ENCODE data around the gene MXRA5. TPM values are rescaled to one million over a fixed set of nuclear protein-coding genes. Genes with fewer than 3 reads are reported as not detected.
"Not testable (repeated sequence)": the region's sequence is repeated elsewhere in the genome, so short reads cannot be mapped to it uniquely, and the experiment has no call there.

MXRA5 gene
- total RNA-seq, 2 experiments from 2014 or later, result not detected

- Mint-ChIP-seq H3K27me3 (no peaks in the 10 kb centered on the region), H3K9me3 (no peaks in the 10 kb centered on the region), H3K27ac (no peak overlapping the region), H3K4me3 (no peak overlapping the region), H3K4me1 (no peaks in the 10 kb centered on the region), H3K36me3 (ENCODE audit: low read depth) (no peaks in the 10 kb centered on the region)
- DNase-seq, result no peak
- ChIA-PET CTCF (no interaction called here), POLR2A (no interaction called here)
Observed at GRCh38 chrX:3362956-3363355, 16.5 kb upstream of the MXRA5 start.

GRCh38 chrX:3360881-3361280 lies 14.4 kb upstream of the MXRA5 start:
- no peak for DNase-seq
- Mint-ChIP-seq H3K4me1 (no peaks in the 10 kb centered on the region), H3K4me3 (no peak overlapping the region), H3K9me3 (no peaks in the 10 kb centered on the region), H3K27me3 (no peaks in the 10 kb centered on the region), H3K27ac (no peak overlapping the region), H3K36me3 (ENCODE audit: low read depth) (no peaks in the 10 kb centered on the region)
- POLR2A ChIA-PET, result no interaction called here
- CTCF ChIA-PET, result no interaction called here

- DNase-seq; H3K27me3 Mint-ChIP-seq; CTCF ChIA-PET; POLR2A ChIA-PET; H3K9me3 Mint-ChIP-seq; H3K4me1 Mint-ChIP-seq; H3K4me3 Mint-ChIP-seq; H3K36me3 Mint-ChIP-seq (ENCODE audit: low read depth); H3K27ac Mint-ChIP-seq: not testable (repeated sequence)
Observed at GRCh38 chrX:3352741-3353140, 6.3 kb upstream of the MXRA5 start.

- Mint-ChIP-seq H3K9me3 (no peaks in the 10 kb centered on the region), H3K4me1 (no peaks in the 10 kb centered on the region), H3K27me3 (no peaks in the 10 kb centered on the region), H3K4me3 (no peak overlapping the region), H3K36me3 (ENCODE audit: low read depth) (no peaks in the 10 kb centered on the region), H3K27ac (no peak overlapping the region)
- CTCF ChIA-PET, result no interaction called here
- POLR2A ChIA-PET, result no interaction called here
- no peak for DNase-seq
Observed at GRCh38 chrX:3351276-3351675, 4.8 kb upstream of the MXRA5 start.

- Mint-ChIP-seq H3K4me3 (no peak overlapping the region), H3K9me3 (no peaks in the 10 kb centered on the region), H3K27me3 (peaks cover 10% of the 10 kb centered on the region), H3K36me3 (ENCODE audit: low read depth) (no peaks in the 10 kb centered on the region), H3K27ac (no peak overlapping the region), H3K4me1 (no peaks in the 10 kb centered on the region)
- DNase-seq, result no peak
- ChIA-PET POLR2A (no interaction called here), CTCF (no interaction called here)
Observed at GRCh38 chrX:3348191-3348590, 1.7 kb upstream of the MXRA5 start.

GRCh38 chrX:3345281-3346191 lies 916 bp downstream of the MXRA5 start:
- POLR2A ChIA-PET, result no interaction called here
- no peaks in the 10 kb centered on the region for H3K4me1 Mint-ChIP-seq
- CTCF ChIA-PET, result no interaction called here
- no peaks in the 10 kb centered on the region for H3K9me3 Mint-ChIP-seq
- H3K36me3 Mint-ChIP-seq (ENCODE audit: low read depth), result no peaks in the 10 kb centered on the region
- no peak overlapping the region for H3K27ac Mint-ChIP-seq
- peaks cover 10% of the 10 kb centered on the region for H3K27me3 Mint-ChIP-seq
- H3K4me3 Mint-ChIP-seq, result no peak overlapping the region
- no peak for DNase-seq

GRCh38 chrX:3343569-3343968 lies 2.9 kb downstream of the MXRA5 start:
- H3K36me3 Mint-ChIP-seq (ENCODE audit: low read depth); POLR2A ChIA-PET; H3K4me1 Mint-ChIP-seq: not testable (repeated sequence)

GRCh38 chrX:3340016-3340415 lies 6.4 kb downstream of the MXRA5 start:
- ChIA-PET POLR2A (no interaction called here), CTCF (no interaction called here)
- no peak overlapping the region for H3K27ac Mint-ChIP-seq
- no peak overlapping the region for H3K4me3 Mint-ChIP-seq
- H3K36me3 Mint-ChIP-seq (ENCODE audit: low read depth), result no peaks in the 10 kb centered on the region
- peaks cover 8% of the 10 kb centered on the region for H3K27me3 Mint-ChIP-seq
- H3K9me3 Mint-ChIP-seq, result no peaks in the 10 kb centered on the region
- H3K4me1 Mint-ChIP-seq, result no peaks in the 10 kb centered on the region
- no peak for DNase-seq

More at GRCh38 chrX:3343569-3343968, 2.9 kb downstream of the MXRA5 start:
- DNase-seq, H3K9me3 Mint-ChIP-seq, H3K27ac Mint-ChIP-seq, CTCF ChIA-PET, H3K4me3 Mint-ChIP-seq: not testable (repeated sequence)
- peaks cover 10% of the 10 kb centered on the region for H3K27me3 Mint-ChIP-seq

- Mint-ChIP-seq H3K36me3 (ENCODE audit: low read depth) (no peaks in the 10 kb centered on the region), H3K27ac (no peak overlapping the region), H3K9me3 (no peaks in the 10 kb centered on the region), H3K4me1 (no peaks in the 10 kb centered on the region), H3K4me3 (no peak overlapping the region), H3K27me3 (no peaks in the 10 kb centered on the region)
- no peak for DNase-seq
- ChIA-PET CTCF (no interaction called here), POLR2A (no interaction called here)
Observed at GRCh38 chrX:3326681-3327080, 19.8 kb downstream of the MXRA5 start.

- Mint-ChIP-seq H3K27me3 (no peaks in the 10 kb centered on the region), H3K27ac (no peak overlapping the region)
Observed at GRCh38 chrX:3320471-3321046, 25.9 kb downstream of the MXRA5 start.

GRCh38 chrX:3317191-3317718 lies 29.2 kb downstream of the MXRA5 start:
- Mint-ChIP-seq H3K4me3 (no peak overlapping the region), H3K36me3 (ENCODE audit: low read depth) (no peaks in the 10 kb centered on the region), H3K27me3 (no peaks in the 10 kb centered on the region), H3K27ac (no peak overlapping the region), H3K4me1 (no peaks in the 10 kb centered on the region), H3K9me3 (no peaks in the 10 kb centered on the region)
- POLR2A ChIA-PET, result no interaction called here
- CTCF ChIA-PET, result no interaction called here
- no peak for DNase-seq

More at GRCh38 chrX:3320471-3321046, 25.9 kb downstream of the MXRA5 start:
- no peak for DNase-seq
- Mint-ChIP-seq H3K4me1 (no peaks in the 10 kb centered on the region), H3K36me3 (ENCODE audit: low read depth) (no peaks in the 10 kb centered on the region), H3K4me3 (no peak overlapping the region), H3K9me3 (no peaks in the 10 kb centered on the region)
- ChIA-PET CTCF (no interaction called here), POLR2A (no interaction called here)

- Mint-ChIP-seq H3K27me3 (no peaks in the 10 kb centered on the region), H3K4me1 (no peaks in the 10 kb centered on the region), H3K9me3 (peaks cover 3% of the 10 kb centered on the region), H3K27ac (no peak overlapping the region), H3K36me3 (ENCODE audit: low read depth) (no peaks in the 10 kb centered on the region), H3K4me3 (no peak overlapping the region)
- CTCF ChIA-PET, result interaction anchor here (0.6 kb wide), 1 partner anchor 140 kb away, joined by 4 read pairs; no protein-coding TSS in a partner anchor
- DNase-seq, result no peak
- POLR2A ChIA-PET, result no interaction called here
Observed at GRCh38 chrX:3312109-3312508, 34.3 kb downstream of the MXRA5 start.

DNA sequence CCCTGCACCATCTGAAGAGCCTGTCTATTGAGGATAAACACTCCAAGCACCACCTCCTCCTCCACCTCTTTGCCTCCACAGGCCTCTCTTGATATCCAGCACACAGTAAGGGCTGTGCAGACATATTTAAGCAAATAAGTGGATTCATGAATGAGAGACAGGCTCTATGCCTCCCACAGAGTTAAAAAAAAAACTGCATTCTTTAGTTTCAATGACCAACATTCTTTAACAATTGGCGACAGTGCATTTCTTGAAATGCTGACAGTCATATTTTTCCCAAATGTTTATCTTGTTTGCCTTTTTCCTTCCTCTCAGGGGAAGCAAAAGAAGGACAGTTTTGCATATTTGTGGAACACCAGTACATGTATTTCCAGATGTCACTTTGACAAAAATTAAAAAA lies 38.6 kb downstream of the MXRA5 start:
- CTCF ChIA-PET, result no interaction called here
- no peak overlapping the region for H3K4me3 Mint-ChIP-seq
- no peaks in the 10 kb centered on the region for H3K27me3 Mint-ChIP-seq
- H3K9me3 Mint-ChIP-seq, result peaks cover 5% of the 10 kb centered on the region
- POLR2A ChIA-PET, result no interaction called here
- no peak for DNase-seq
- no peaks in the 10 kb centered on the region for H3K4me1 Mint-ChIP-seq
- no peaks in the 10 kb centered on the region for H3K36me3 Mint-ChIP-seq (ENCODE audit: low read depth)
- H3K27ac Mint-ChIP-seq, result no peak overlapping the region

GRCh38 chrX:3299636-3300035 lies 46.8 kb downstream of the MXRA5 start:
- Mint-ChIP-seq H3K27me3 (no peaks in the 10 kb centered on the region), H3K9me3 (no peaks in the 10 kb centered on the region), H3K4me1 (no peaks in the 10 kb centered on the region), H3K4me3 (no peak overlapping the region), H3K27ac (no peak overlapping the region), H3K36me3 (ENCODE audit: low read depth) (no peaks in the 10 kb centered on the region)
- ChIA-PET CTCF (no interaction called here), POLR2A (no interaction called here)
- no peak for DNase-seq

All from activated CD4-positive, alpha-beta T cell treated with anti-CD3 and anti-CD28 coated beads, Interleukin-2, amount 10 ng/mL, durations not matched to agents 7 days and 5 days (primary cell).